Measurements from ENCODE around the gene TTLL13. TPM values are rescaled to one million over a fixed set of nuclear protein-coding genes. Genes with fewer than 3 reads are reported as not detected.
"Not testable (repeated sequence)": the region's sequence is repeated elsewhere in the genome, so short reads cannot be mapped to it uniquely, and the experiment has no call there.

Gene TTLL13
- total RNA-seq, 1 donor from 2014 or later: under 0.01 TPM

DNA sequence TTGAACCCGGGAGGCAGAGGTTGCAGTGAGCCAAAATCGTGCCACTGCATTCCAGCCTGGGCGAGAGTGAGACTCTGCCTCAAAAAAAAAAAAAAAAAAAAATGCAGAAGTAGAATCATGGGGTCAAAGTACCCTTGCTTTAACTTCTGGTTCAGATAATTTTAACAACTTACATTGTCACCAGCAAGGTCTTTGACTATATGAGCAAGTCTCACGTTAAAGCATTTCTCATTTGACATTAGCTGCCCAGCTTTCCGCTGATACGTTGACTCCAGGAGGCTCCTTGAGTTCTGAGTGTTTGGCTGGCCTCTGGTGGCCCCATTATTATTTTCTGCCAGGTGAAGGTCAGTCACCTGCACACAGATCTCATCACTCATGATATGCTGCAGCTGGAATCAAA lies 32.3 kb downstream of the TTLL13 start:
- not testable (repeated sequence) for DNase-seq (ENCODE audit: low read depth in 2 of 2)

- peak; percentile 48 to 69 for DNase-seq (ENCODE audit: low read depth in 2 of 2)
These were observed 37.3 kb downstream of the TTLL13 start for GRCh38 chr15:90286678-90287077.

- DNase-seq (ENCODE audit: low read depth in 2 of 2): no peak
These were observed 37.7 kb downstream of the TTLL13 start for GRCh38 chr15:90287101-90287500.

GRCh38 chr15:90287946-90288345 lies 38.6 kb downstream of the TTLL13 start:
- DNase-seq (ENCODE audit: low read depth in 2 of 2): no peak

DNA sequence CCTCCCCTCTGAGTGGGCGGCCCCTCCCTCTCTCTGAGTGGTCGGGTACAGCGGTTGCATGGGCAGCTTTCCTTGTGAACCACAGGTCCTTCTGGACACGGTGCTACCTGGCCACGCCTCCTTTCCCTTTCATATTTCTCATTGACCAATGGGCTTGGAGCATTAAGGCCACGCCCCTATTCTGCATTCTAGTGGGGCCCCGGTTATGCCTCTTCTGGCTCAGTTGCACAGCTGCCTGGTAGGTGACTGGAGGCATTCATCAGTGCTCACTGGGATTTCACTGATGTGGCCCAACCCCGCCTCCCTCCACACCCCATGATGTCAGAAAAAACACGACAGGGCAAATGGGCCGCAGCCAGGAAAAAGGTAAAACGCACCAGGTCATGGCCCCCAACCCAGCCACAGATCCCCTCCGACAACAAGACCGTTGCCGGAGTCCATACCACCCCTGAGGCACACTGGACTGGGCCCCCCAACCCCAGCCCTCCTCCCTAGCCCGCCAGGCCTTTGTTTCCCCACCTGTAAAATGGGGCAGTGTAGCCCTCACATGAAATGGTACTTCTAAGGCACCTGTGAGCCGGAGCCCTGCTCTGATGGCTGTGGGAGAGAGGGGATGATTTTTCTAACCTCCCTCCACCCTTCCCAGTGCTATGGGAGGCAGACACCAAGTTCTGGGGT lies 42.5 kb downstream of the TTLL13 start:
- peak in 1 of 2 donors; percentile 17 for DNase-seq (ENCODE audit: low read depth in 2 of 2)

- DNase-seq (ENCODE audit: low read depth in 2 of 2): peak in 1 of 2 donors; percentile 56
These were observed 43.9 kb downstream of the TTLL13 start for GRCh38 chr15:90293040-90293810.

DNA sequence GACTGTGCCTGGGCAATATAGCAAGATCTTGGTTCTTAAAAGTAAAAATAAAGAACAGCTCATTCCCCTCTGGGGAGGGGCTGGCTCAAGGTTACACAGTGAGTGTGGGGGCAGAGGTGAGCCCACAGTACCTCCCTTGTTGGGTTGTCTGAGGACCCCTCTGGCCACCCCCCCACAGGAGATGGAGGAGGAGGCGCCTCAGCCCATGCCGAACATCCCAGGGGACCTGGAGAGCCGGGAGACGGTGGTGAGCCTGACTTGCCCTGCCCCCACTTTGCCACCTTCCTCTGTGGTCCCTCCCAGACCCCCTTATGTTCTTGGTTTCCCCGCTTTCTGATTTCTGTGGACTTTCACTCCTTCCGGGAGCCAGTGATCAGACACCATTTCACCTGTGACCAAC lies 44.8 kb downstream of the TTLL13 start:
- no peak for DNase-seq (ENCODE audit: low read depth in 2 of 2)

DNA sequence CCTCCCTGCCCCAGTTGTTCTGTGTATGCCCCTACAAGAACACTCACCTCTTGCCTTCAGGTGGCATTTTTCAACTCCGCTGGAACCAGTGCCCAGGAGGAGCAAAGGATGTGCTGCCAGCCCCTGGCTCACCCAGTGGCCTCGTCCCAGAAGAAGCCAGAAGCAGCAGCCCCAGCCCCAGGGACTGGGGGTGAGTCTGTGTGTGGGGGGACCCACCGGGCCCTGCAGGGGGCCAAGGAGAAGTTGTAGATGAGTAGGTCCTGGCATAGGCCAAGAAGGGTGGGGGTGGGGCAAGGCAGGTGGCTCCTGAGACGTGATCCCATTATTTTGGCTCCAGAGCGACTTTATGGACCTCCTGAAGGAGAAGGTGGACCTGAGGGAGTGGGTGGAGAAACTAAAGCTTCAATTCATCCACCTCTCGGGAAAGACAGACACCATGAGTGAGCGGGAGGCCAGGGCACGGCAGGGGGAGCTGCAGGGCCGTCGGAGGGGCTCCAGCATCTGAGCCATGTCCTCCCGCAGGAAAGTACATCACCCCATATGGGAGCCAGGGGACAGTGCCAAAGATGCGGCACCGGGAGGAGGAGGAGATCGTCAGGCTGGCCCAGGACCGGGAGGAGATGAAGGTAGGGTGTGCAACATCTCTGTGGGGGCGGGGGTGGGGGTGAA lies 45.4 kb downstream of the TTLL13 start:
- no peak for DNase-seq (ENCODE audit: low read depth in 2 of 2)

DNA sequence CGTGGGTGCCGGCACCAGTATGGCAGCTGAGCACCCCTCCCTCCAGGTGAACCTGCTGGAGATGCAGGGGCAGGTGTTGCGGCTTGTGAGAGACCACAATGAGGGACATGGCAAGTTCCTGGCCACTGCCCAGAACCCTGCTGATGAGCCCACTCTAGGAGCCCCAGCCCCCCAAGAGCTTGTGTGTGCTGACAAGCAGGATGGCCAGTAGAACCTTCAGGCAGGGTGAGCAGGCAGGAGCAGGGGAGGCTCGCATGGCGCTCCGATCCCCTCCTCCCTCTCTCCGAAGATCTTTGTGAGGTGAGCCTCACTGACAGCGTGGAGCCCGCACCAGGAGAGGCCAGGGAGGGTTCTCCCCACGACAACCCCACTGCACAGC lies 45.9 kb downstream of the TTLL13 start:
- no peak for DNase-seq (ENCODE audit: low read depth in 2 of 2)

- not testable (repeated sequence) for DNase-seq (ENCODE audit: low read depth in 2 of 2)
These were observed 47.0 kb downstream of the TTLL13 start for GRCh38 chr15:90296316-90296884.

DNA sequence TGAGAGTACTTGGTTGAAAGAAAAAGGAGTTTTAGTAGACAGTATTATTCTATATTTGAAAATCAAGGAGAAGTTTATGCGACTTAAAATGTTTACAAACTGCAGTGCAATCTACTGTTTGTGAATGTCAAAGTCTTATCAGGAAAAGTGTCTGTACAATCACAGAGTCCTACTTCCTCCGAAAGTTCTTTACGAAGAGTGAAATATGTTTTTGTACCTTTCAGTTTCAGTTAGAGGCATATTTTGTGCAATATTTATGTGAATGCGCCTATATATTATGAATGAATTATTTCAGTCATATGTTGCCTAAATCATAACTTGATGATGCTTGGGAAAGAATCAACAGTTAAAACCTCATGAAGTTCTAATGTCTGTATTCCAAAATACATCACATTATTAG lies 47.7 kb downstream of the TTLL13 start:
- no peak for DNase-seq (ENCODE audit: low read depth in 2 of 2)

- DNase-seq (ENCODE audit: low read depth in 2 of 2): no peak
These were observed 51.2 kb downstream of the TTLL13 start for GRCh38 chr15:90300541-90300940.

DNA sequence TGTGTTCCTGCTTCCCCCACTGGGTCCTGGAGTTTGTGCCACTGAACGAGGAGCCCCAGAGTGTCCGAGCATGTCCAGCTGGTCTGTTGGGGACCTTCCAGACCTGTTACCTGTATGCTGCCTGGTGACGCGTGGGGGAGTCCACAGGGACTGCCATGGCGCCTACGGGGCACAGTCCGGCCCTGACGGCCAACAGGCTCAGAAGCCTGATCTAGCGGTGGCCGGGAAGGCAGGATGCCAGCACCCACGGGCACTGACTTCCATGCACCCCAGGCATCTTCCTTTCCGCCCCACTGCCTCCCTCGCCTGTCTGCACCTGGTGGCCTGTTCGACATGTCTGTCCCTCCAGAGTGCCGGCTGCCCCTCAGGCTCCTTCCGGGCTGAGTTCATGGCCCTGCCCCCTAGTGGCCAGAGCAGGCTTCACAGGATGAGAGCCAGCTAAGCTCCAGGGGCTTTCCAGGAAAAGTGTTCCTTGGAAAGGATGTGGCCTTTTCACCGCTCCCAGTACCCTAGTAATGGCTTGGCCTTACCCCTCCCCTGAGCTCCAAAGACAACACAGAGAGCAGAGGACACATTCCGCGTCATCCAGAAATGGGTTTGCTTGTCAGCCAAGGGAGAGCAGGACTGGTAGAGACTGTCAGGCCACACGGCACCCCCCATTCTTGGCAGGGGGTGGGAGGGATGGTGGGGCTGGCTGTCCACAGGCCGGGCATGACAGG lies 51.8 kb downstream of the TTLL13 start:
- peak; percentile 16 to 46 for DNase-seq (ENCODE audit: low read depth in 2 of 2)

- DNase-seq (ENCODE audit: low read depth in 2 of 2): no peak
These were observed 52.4 kb downstream of the TTLL13 start for GRCh38 chr15:90301707-90302300.

GRCh38 chr15:90305355-90305754 lies 56.0 kb downstream of the TTLL13 start:
- not testable (repeated sequence) for DNase-seq (ENCODE audit: low read depth in 2 of 2)

DNA sequence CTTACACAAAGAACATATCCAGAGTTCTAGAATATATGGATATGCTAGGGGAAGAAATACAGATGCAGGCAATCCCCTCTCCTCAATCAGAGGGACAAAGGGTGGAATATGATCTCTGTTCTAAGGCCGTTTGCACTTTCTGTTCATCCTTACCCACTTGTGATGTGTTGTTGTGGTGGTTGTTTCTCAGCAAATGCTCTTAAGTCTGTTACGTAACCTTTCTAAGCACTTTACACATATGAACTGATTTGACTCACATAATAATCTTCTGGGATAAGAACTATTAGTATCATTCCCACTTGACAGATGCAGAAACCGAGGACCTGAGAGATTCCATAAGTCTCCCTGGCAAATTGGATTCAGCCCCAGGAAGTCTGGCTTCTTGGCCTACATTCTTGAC lies 56.6 kb downstream of the TTLL13 start:
- DNase-seq (ENCODE audit: low read depth in 2 of 2): no peak

- no peak for DNase-seq (ENCODE audit: low read depth in 2 of 2)
These were observed 57.2 kb downstream of the TTLL13 start for GRCh38 chr15:90306560-90306959.

DNA sequence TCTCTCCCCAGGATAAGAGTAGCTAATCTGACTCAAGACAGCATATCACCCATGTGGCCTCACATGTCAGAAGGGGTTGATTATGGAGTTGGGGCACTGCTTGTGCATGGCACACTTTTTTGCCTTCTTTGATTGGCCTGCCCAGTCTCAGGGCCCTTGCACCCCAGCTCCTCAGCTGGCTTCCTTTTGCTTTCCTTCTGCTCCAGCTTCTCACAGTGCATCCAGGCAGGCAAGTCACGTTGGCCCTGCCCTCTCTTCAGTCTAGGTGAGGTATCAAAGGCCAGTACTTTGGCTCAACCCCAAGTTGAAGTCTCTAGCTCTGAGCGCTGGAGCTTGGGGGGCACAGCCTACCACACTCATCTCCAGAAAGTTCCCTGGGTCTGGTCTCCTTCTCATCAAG lies 58.3 kb downstream of the TTLL13 start:
- no peak for DNase-seq (ENCODE audit: low read depth in 2 of 2)

DNA sequence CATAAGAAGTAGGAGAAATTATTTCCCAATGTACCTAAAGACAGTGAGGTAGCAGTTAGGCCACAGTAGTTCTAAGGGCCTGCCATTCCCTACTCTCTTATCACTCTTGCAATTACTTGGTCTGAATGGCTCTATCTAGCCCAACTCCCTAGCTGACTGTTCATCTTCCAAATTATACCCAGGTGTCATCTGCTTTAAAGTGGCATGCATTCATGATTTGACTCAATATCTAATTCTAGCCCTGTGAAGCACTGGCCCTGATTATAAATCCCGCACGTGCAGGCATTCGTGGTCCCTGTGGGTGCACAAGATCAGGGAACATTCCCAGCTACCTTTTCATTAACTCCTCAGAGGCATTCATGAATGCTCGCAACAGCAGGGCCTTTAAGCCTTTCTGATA lies 59.7 kb downstream of the TTLL13 start:
- DNase-seq (ENCODE audit: low read depth in 2 of 2): no peak

Data from dermis microvascular lymphatic vessel endothelial cell (primary cell).